H9 (cell line): ENCODE measurements around the gene MYOZ2. TPM values are rescaled to one million over a fixed set of nuclear protein-coding genes. Genes with fewer than 3 reads are reported as not detected.

Source experiments
- DNase-seq: peaks from one replicate; pipeline ENCODE4 v3.0.0-alpha.2; 2017
- H2AFZ ChIP-seq: one replicate; pipeline ENCODE4 v1.6.1; 2013; ENCODE audit warnings: mild to moderate bottlenecking, low read length, control low read depth, moderate library complexity
- H2AK5ac ChIP-seq: 2 replicates; pipeline ENCODE4 v1.6.1; 2013; ENCODE audit warnings: low read length, control low read depth, mixed read lengths; ENCODE audit not compliant: insufficient read length
- H2BK120ac ChIP-seq: one replicate; pipeline ENCODE4 v1.6.1; 2013; ENCODE audit warnings: low read depth, mild to moderate bottlenecking, low read length, control low read depth, inconsistent platforms; ENCODE audit not compliant: poor library complexity, severe bottlenecking
- H2BK12ac ChIP-seq: 2 replicates; pipeline ENCODE4 v1.6.1; 2013; ENCODE audit warnings: low read length, control low read depth, mixed read lengths, low read depth; ENCODE audit not compliant: insufficient read length
- H2BK15ac ChIP-seq: 2 replicates; pipeline ENCODE4 v1.6.1; 2013; ENCODE audit warnings: low read depth, low read length, control low read depth
- H2BK20ac ChIP-seq: one replicate; pipeline ENCODE4 v1.6.1; 2013; ENCODE audit warnings: low read depth, mild to moderate bottlenecking, low read length, control low read depth, inconsistent platforms; ENCODE audit not compliant: poor library complexity, severe bottlenecking
- H2BK5ac ChIP-seq: 2 replicates; pipeline ENCODE4 v1.6.1; 2013; ENCODE audit warnings: low read length, control low read depth, mixed read lengths; ENCODE audit not compliant: insufficient read length
- H3K14ac ChIP-seq: 2 replicates; pipeline ENCODE4 v1.6.1; 2013; ENCODE audit warnings: low read length, control low read depth; ENCODE audit not compliant: insufficient read depth
- H3K18ac ChIP-seq: 2 replicates; pipeline ENCODE4 v1.6.1; 2013; ENCODE audit warnings: low read depth, mild to moderate bottlenecking, mixed read lengths, low read length, control low read depth; ENCODE audit not compliant: insufficient read length
- H3K23ac ChIP-seq: 2 replicates; pipeline ENCODE4 v1.6.1; 2013; ENCODE audit warnings: low read length, control low read depth, mixed read lengths, low read depth; ENCODE audit not compliant: insufficient read length
- H3K23me2 ChIP-seq: 2 replicates; pipeline ENCODE4 v1.6.1; 2013; ENCODE audit warnings: low read depth, mild to moderate bottlenecking, mixed read lengths, low read length, control low read depth; ENCODE audit not compliant: insufficient read length, poor library complexity, severe bottlenecking
- H3K27ac ChIP-seq: 2 replicates; pipeline ENCODE4 v1.5.1; 2013; ENCODE audit warnings: low read length, control low read depth, mixed read lengths, low read depth; ENCODE audit not compliant: insufficient read length
- H3K27me3 ChIP-seq: 2 replicates; pipeline ENCODE4 v1.6.1; 2013; ENCODE audit warnings: low read length, control low read depth, inconsistent platforms; ENCODE audit not compliant: insufficient read depth
- H3K4ac ChIP-seq: 2 replicates; pipeline ENCODE4 v1.6.1; 2013; ENCODE audit warnings: low read depth, mild to moderate bottlenecking, control low read depth, inconsistent platforms, low read length, moderate library complexity
- H3K4me1 ChIP-seq: 2 replicates; pipeline ENCODE4 v1.6.1; 2013; ENCODE audit warnings: low read length, control low read depth, inconsistent platforms; ENCODE audit not compliant: insufficient read depth
- H3K4me2 ChIP-seq: 2 replicates; pipeline ENCODE4 v1.6.1; 2013; ENCODE audit warnings: low read length, control low read depth, mixed read lengths; ENCODE audit not compliant: insufficient read length, insufficient read depth
- H3K56ac ChIP-seq: 2 replicates; pipeline ENCODE4 v1.6.1; 2013; ENCODE audit warnings: low read depth, mild to moderate bottlenecking, mixed read lengths, low read length, control low read depth; ENCODE audit not compliant: insufficient read length
- H3K79me1 ChIP-seq: 2 replicates; pipeline ENCODE4 v1.6.1; 2013; ENCODE audit warnings: low read depth, mild to moderate bottlenecking, moderate library complexity, low read length, control low read depth, inconsistent platforms; ENCODE audit not compliant: insufficient read depth, poor library complexity, severe bottlenecking
- H3K79me2 ChIP-seq: 2 replicates; pipeline ENCODE4 v1.6.1; 2013; ENCODE audit warnings: low read length, control low read depth, inconsistent platforms; ENCODE audit not compliant: insufficient read depth
- H3K9ac ChIP-seq: 2 replicates; pipeline ENCODE4 v1.6.1; 2013; ENCODE audit warnings: low read length, control low read depth, mixed read lengths; ENCODE audit not compliant: insufficient read length; ENCODE audit errors: extremely low read depth
- H3K9me3 ChIP-seq: one replicate; pipeline ENCODE4 v1.6.1; 2013; ENCODE audit warnings: low read depth, low read length, inconsistent platforms; ENCODE audit not compliant: control insufficient read depth
- H3T11ph ChIP-seq: one replicate; pipeline ENCODE4 v1.6.1; 2013; ENCODE audit warnings: mild to moderate bottlenecking, low read length, control low read depth, inconsistent platforms
- H4K20me1 ChIP-seq: one replicate; pipeline ENCODE4 v1.6.1; 2013; ENCODE audit not compliant: control insufficient read depth, insufficient read length, insufficient read depth
- H4K5ac ChIP-seq: 2 replicates; pipeline ENCODE4 v1.6.1; 2013; ENCODE audit warnings: low read depth, mild to moderate bottlenecking, mixed read lengths, low read length, control low read depth; ENCODE audit not compliant: insufficient read length
- H4K8ac ChIP-seq: replicated peaks from 2 replicates; pipeline ENCODE4 v1.6.1; 2013; ENCODE audit warnings: low read length, control low read depth, mixed read lengths, low read depth; ENCODE audit not compliant: insufficient read length
- H4K91ac ChIP-seq: 2 replicates; pipeline ENCODE4 v1.6.1; 2013; ENCODE audit warnings: low read depth, mild to moderate bottlenecking, moderate library complexity, mixed read lengths, low read length, control low read depth; ENCODE audit not compliant: insufficient read length
- H3K27ac Mint-ChIP-seq, 3 experiments: 2 replicates in 2 of 3; 3 replicates in 1 of 3; pipeline ENCODE4 v1.8.0; 2020 to 2021; ENCODE audit warnings: mixed read lengths in 3 of 3, mild to moderate bottlenecking in 1 of 3, moderate library complexity in 1 of 3
- H3K27me3 Mint-ChIP-seq: 2 replicates; pipeline ENCODE4 v1.8.0; 2021; ENCODE audit warnings: low read depth, mild to moderate bottlenecking, moderate library complexity, mixed read lengths
- H3K36me3 Mint-ChIP-seq, 3 experiments: 2 replicates in 2 of 3; 3 replicates in 1 of 3; pipeline ENCODE4 v1.8.0; 2020 to 2021; ENCODE audit warnings: low read depth in 3 of 3, mixed read lengths in 3 of 3; ENCODE audit not compliant: insufficient read depth in 1 of 3
- H3K4me1 Mint-ChIP-seq, 2 experiments: 2 replicates each; pipeline ENCODE4 v1.8.0; 2020; ENCODE audit warnings: mixed read lengths in 2 of 2
- H3K4me3 Mint-ChIP-seq, 2 experiments: 2 replicates in 1 of 2; 3 replicates in 1 of 2; pipeline ENCODE4 v1.8.0; 2020 to 2021; ENCODE audit warnings: mild to moderate bottlenecking in 2 of 2, mixed read lengths in 2 of 2, moderate library complexity in 1 of 2
- H3K9me3 Mint-ChIP-seq, 2 experiments: 2 replicates in 1 of 2; 3 replicates in 1 of 2; pipeline ENCODE4 v1.8.0; 2020; ENCODE audit warnings: mild to moderate bottlenecking in 2 of 2, mixed read lengths in 2 of 2, moderate library complexity in 1 of 2
- CTCF ChIP-seq: fragments of 200-600 bp; sonication (generic); conservative IDR thresholded peaks from 3 replicates; pipeline ENCODE4 v1.8.0; 2021; ENCODE audit warnings: antibody characterized with exemption, mild to moderate bottlenecking
- WGBS: extraction: QIAGEN DNeasy Blood & Tissue Kit; methylation state at CpG from one replicate; pipeline ENCODE4 v1.1.7; 2013; ENCODE audit warnings: missing lambda C conversion rate, low lambda C conversion rate, mixed read lengths; ENCODE audit not compliant: insufficient read length; ENCODE audit errors: extremely low coverage; 5-methylcytosine and 5-hydroxymethylcytosine counted together
- total RNA-seq: library from RNA; stranded (reverse); gene quantifications from 2 replicates; pipeline ENCODE4 v1.2.1, GENCODE V29; 2021

The MYOZ2 gene
- total RNA-seq, 1 experiment from 2014 or later, result not detected

- no peak overlapping the region for H3K27ac ChIP-seq
- no peak overlapping the region for H2BK15ac ChIP-seq
- no peak overlapping the region for H3K18ac ChIP-seq
- no peak overlapping the region for H3K4me2 ChIP-seq
- H2BK5ac ChIP-seq, result no peak overlapping the region
- no peaks in the 10 kb centered on the region for H3K79me1 ChIP-seq
- no peak overlapping the region for H4K5ac ChIP-seq
- Mint-ChIP-seq H3K4me1 (0 out of 4 replicates have a peak, but pooled peaks cover 0 to 4% of the 10 kb centered on the region in 2 experiments), H3K36me3 (no peaks in the 10 kb centered on the region), H3K9me3 (no peaks in the 10 kb centered on the region), H3K27me3 (no peaks in the 10 kb centered on the region), H3K4me3 (no peak overlapping the region), H3K27ac (peak overlapping the region in 1 of 3 experiments; percentile 34; a peak in 2 of 7 replicates)
- H4K91ac ChIP-seq, result no peak overlapping the region
- H3K56ac ChIP-seq, result no peak overlapping the region
- H3K9ac ChIP-seq, result no peak overlapping the region
- H2AK5ac ChIP-seq, result no peak overlapping the region
- no peak overlapping the region for H3K4ac ChIP-seq
- H3K4me1 ChIP-seq, result no peaks in the 10 kb centered on the region
- no peak overlapping the region for H3K14ac ChIP-seq
- no CpG with 5 or more reads among the region's 7 CpGs for WGBS
- no peaks in the 10 kb centered on the region for H3K79me2 ChIP-seq
- no peak for DNase-seq
- H3T11ph ChIP-seq, result no peak overlapping the region
- H4K20me1 ChIP-seq, result no peaks in the 10 kb centered on the region
- no peak overlapping the region for H4K8ac ChIP-seq
- no peak overlapping the region for H2BK12ac ChIP-seq
- peak overlapping the region; percentile 0 for H2AFZ ChIP-seq
- no peak for TF ChIP-seq CTCF
- H3K27me3 ChIP-seq, result no peaks in the 10 kb centered on the region
- no peak overlapping the region for H2BK20ac ChIP-seq
- no peaks in the 10 kb centered on the region for H3K23me2 ChIP-seq
- H2BK120ac ChIP-seq, result no peak overlapping the region
- no peaks in the 10 kb centered on the region for H3K9me3 ChIP-seq
- no peak overlapping the region for H3K23ac ChIP-seq
Observed at GRCh38 chr4:119149110-119149509, 13.5 kb downstream of the MYOZ2 start.
